ENCODE measurements around the gene SOX14. TPM values are rescaled to one million over a fixed set of nuclear protein-coding genes. Genes with fewer than 3 reads are reported as not detected.
A peak's percentile ranks its signal among the peaks of the same experiment; 100 is the strongest.

Gene SOX14
- total and polyA plus RNA-seq, 9 donors: not detected

GRCh38 chr3:137761563-137762503 lies 2.3 kb upstream of the SOX14 start:
- no peak overlapping the region for H3K27ac ChIP-seq (ENCODE audit: low read length)
- no peak for DNase-seq
- WGBS (ENCODE audit: insufficient coverage): 2% methylated on average over 43 of the region's 54 CpGs
- H3K9me3 ChIP-seq (replicated peaks; ENCODE audit: control insufficient read depth, low read depth, low read length): no peaks in the 10 kb centered on the region
- peaks cover 78% of the 10 kb centered on the region for H3K27me3 ChIP-seq (ENCODE audit: control insufficient read depth, insufficient read depth, low read length)
- no peak overlapping the region for H3K4me3 ChIP-seq (ENCODE audit: low read length)
- no peaks in the 10 kb centered on the region for H3K36me3 ChIP-seq (ENCODE audit: control insufficient read depth, insufficient read depth, low read length)
- H3K4me1 ChIP-seq (ENCODE audit: control insufficient read depth, insufficient read depth, low read length): peaks cover 8% of the 10 kb centered on the region

- no peak for DNase-seq
- WGBS (ENCODE audit: insufficient coverage): 3% methylated on average over 22 of the region's 34 CpGs
- peaks cover 89% of the 10 kb centered on the region for H3K27me3 ChIP-seq (ENCODE audit: control insufficient read depth, insufficient read depth, low read length)
- H3K27ac ChIP-seq (ENCODE audit: low read length): no peak overlapping the region
- no peaks in the 10 kb centered on the region for H3K9me3 ChIP-seq (replicated peaks; ENCODE audit: control insufficient read depth, low read depth, low read length)
- no peaks in the 10 kb centered on the region for H3K36me3 ChIP-seq (ENCODE audit: control insufficient read depth, insufficient read depth, low read length)
- H3K4me3 ChIP-seq (ENCODE audit: low read length): no peak overlapping the region
- peaks cover 8% of the 10 kb centered on the region for H3K4me1 ChIP-seq (ENCODE audit: control insufficient read depth, insufficient read depth, low read length)
These were observed 1.2 kb upstream of the SOX14 start for GRCh38 chr3:137762674-137763593.

- DNase-seq: no peak
- Histone ChIP-seq H3K27me3 (ENCODE audit: control insufficient read depth, insufficient read depth, low read length) (peaks cover 92% of the 10 kb centered on the region), H3K9me3 (replicated peaks; ENCODE audit: control insufficient read depth, low read depth, low read length) (no peaks in the 10 kb centered on the region), H3K27ac (ENCODE audit: low read length) (no peak overlapping the region), H3K4me3 (ENCODE audit: low read length) (no peak overlapping the region), H3K4me1 (ENCODE audit: control insufficient read depth, insufficient read depth, low read length) (peaks cover 15% of the 10 kb centered on the region), H3K36me3 (ENCODE audit: control insufficient read depth, insufficient read depth, low read length) (no peaks in the 10 kb centered on the region)
- WGBS (ENCODE audit: insufficient coverage): under 1% methylated on average over 13 of the region's 18 CpGs
These were observed 549 bp upstream of the SOX14 start for GRCh38 chr3:137763594-137763938.

- 3% methylated on average over 58 of the region's 58 CpGs for WGBS (ENCODE audit: insufficient coverage)
- peaks cover 20% of the 10 kb centered on the region for H3K4me1 ChIP-seq (ENCODE audit: control insufficient read depth, insufficient read depth, low read length)
- peaks cover 96% of the 10 kb centered on the region for H3K27me3 ChIP-seq (ENCODE audit: control insufficient read depth, insufficient read depth, low read length)
- H3K36me3 ChIP-seq (ENCODE audit: control insufficient read depth, insufficient read depth, low read length): no peaks in the 10 kb centered on the region
- no peaks in the 10 kb centered on the region for H3K9me3 ChIP-seq (replicated peaks; ENCODE audit: control insufficient read depth, low read depth, low read length)
- DNase-seq: no peak
- H3K4me3 ChIP-seq (ENCODE audit: low read length): no peak overlapping the region
- H3K27ac ChIP-seq (ENCODE audit: low read length): no peak overlapping the region
These were observed 621 bp downstream of the SOX14 start for GRCh38 chr3:137764563-137765309.

GRCh38 chr3:137765310-137766033 lies 1.4 kb downstream of the SOX14 start:
- H3K9me3 ChIP-seq (replicated peaks; ENCODE audit: control insufficient read depth, low read depth, low read length): no peaks in the 10 kb centered on the region
- H3K27ac ChIP-seq (ENCODE audit: low read length): no peak overlapping the region
- 1% methylated on average over 20 of the region's 27 CpGs for WGBS (ENCODE audit: insufficient coverage)
- no peak overlapping the region for H3K4me3 ChIP-seq (ENCODE audit: low read length)
- peaks cover 97% of the 10 kb centered on the region for H3K27me3 ChIP-seq (ENCODE audit: control insufficient read depth, insufficient read depth, low read length)
- no peak for DNase-seq
- H3K4me1 ChIP-seq (ENCODE audit: control insufficient read depth, insufficient read depth, low read length): peaks cover 20% of the 10 kb centered on the region
- H3K36me3 ChIP-seq (ENCODE audit: control insufficient read depth, insufficient read depth, low read length): no peaks in the 10 kb centered on the region

GRCh38 chr3:137766041-137766875 lies 2.1 kb downstream of the SOX14 start:
- DNase-seq: no peak
- Histone ChIP-seq H3K27ac (ENCODE audit: low read length) (no peak overlapping the region), H3K36me3 (ENCODE audit: control insufficient read depth, insufficient read depth, low read length) (no peaks in the 10 kb centered on the region), H3K4me1 (ENCODE audit: control insufficient read depth, insufficient read depth, low read length) (peaks cover 22% of the 10 kb centered on the region), H3K9me3 (replicated peaks; ENCODE audit: control insufficient read depth, low read depth, low read length) (no peaks in the 10 kb centered on the region), H3K27me3 (ENCODE audit: control insufficient read depth, insufficient read depth, low read length) (peaks cover 97% of the 10 kb centered on the region), H3K4me3 (ENCODE audit: low read length) (no peak overlapping the region)
- WGBS (ENCODE audit: insufficient coverage): 0% methylated on average over 11 of the region's 21 CpGs

- Histone ChIP-seq H3K36me3 (ENCODE audit: control insufficient read depth, insufficient read depth, low read length) (no peaks in the 10 kb centered on the region), H3K27ac (ENCODE audit: low read length) (no peak overlapping the region), H3K27me3 (ENCODE audit: control insufficient read depth, insufficient read depth, low read length) (peaks cover 97% of the 10 kb centered on the region), H3K4me3 (ENCODE audit: low read length) (no peak overlapping the region), H3K9me3 (replicated peaks; ENCODE audit: control insufficient read depth, low read depth, low read length) (no peaks in the 10 kb centered on the region), H3K4me1 (ENCODE audit: control insufficient read depth, insufficient read depth, low read length) (peaks cover 28% of the 10 kb centered on the region)
- 0% methylated on average over 5 of the region's 22 CpGs for WGBS (ENCODE audit: insufficient coverage)
- no peak for DNase-seq
These were observed 2.9 kb downstream of the SOX14 start for GRCh38 chr3:137766876-137767537.

- Histone ChIP-seq H3K27ac (ENCODE audit: low read length) (no peak overlapping the region), H3K36me3 (ENCODE audit: control insufficient read depth, insufficient read depth, low read length) (no peaks in the 10 kb centered on the region), H3K4me3 (ENCODE audit: low read length) (peak overlapping the region; percentile 21), H3K27me3 (ENCODE audit: control insufficient read depth, insufficient read depth, low read length) (peaks cover 91% of the 10 kb centered on the region), H3K4me1 (ENCODE audit: control insufficient read depth, insufficient read depth, low read length) (peaks cover 28% of the 10 kb centered on the region), H3K9me3 (replicated peaks; ENCODE audit: control insufficient read depth, low read depth, low read length) (no peaks in the 10 kb centered on the region)
- under 1% methylated on average over 26 of the region's 36 CpGs for WGBS (ENCODE audit: insufficient coverage)
- DNase-seq: no peak
These were observed 3.6 kb downstream of the SOX14 start for GRCh38 chr3:137767538-137768360.
